Forelimb muscle (tissue), 1 donor: ENCODE results near the gene DENND10. TPM values are rescaled to one million over a fixed set of nuclear protein-coding genes. Genes with fewer than 3 reads are reported as not detected.
"Not testable (repeated sequence)": the region's sequence is repeated elsewhere in the genome, so short reads cannot be mapped to it uniquely, and the experiment has no call there.

Experiments
- DNase-seq: peaks from one replicate; pipeline ENCODE4 v3.0.0-alpha.2; 2013; ENCODE audit warnings: low read depth
- polyA plus RNA-seq: library from polyadenylated mRNA; unstranded; fragments of 120-200 nt; gene quantifications from one replicate; pipeline ENCODE4 v1.2.1, GENCODE V29; 2013; ENCODE audit not compliant: insufficient read length

DENND10 gene
- polyA plus RNA-seq, 1 donor = 28.4 TPM

DNA sequence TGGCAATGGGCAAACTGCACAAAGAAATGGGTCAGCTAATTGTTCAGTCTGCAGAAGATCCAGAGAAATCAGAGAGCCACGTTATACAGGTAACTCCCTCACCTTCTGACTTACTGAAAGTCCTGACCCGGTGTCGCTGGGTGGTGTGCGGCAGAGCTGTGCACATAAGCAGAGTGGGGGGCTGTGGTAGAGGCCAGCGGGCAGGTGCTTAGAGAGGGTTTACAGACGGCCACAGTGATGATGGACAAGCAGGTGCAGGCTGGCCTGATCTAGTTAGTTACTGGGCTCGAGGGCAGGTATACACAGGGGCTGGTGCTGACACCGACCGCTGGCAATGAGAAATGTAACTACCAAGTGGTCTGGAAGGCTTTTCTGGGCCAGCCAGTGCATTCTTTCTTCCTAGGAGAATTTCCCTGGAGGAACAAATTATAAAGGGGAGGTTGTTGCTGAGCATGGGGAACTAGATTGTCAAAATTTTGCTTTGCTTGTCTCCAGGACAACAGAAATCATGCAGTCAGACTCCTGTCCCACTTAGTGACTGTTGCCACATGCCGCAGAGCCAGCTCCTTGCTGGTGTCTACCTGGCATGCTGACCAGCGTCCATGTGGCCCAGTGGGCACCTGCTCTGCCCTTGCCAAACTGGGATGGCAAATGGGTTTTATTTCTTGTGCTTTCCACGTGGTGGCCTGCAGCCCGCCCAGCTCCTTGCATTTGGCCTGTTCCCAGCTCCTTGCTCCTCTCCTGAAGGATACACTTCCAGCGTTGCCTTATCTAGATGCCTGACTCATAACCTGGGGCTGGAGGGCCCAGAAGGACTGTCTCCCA, 28.8 kb downstream of the DENND10 start:
- DNase-seq = no peak

DNA sequence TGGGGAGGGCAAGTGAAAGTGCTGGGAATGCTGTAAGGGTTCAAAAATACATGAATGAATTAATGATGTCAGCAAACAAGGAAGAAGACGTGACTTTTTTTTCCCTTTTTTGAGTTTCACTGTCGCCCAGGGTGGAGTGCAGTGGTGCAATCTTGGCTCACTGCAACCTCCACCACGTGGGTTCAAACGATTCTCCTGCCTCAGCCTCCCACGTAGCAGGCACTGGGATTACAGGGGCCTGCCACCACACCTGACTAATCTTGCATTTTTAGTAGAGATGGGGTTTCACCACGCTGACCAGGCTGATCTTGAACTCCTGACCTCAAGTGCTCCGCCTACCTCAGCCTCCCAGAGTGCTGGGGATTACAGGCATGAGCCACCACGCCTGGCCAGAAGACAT, 30.0 kb downstream of the DENND10 start:
- no peak for DNase-seq

DNA sequence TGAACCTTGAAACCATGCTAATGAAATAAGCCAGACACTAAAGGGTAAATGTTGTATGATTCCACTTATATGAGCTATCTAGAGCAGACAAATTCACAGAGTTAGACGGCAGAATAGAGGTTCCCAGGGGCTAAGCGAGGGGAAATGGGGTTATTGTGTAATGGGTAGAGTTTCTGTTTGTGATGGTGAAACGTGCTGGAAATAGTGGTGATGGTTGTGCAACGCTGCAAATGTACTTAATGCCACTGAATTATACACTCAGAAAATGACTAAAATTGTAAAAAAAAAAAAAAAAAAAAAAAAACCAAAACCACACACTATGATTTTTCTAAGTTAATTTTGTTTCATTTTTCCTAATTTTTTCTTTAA, 31.6 kb downstream of the DENND10 start:
- no peak for DNase-seq

DNA sequence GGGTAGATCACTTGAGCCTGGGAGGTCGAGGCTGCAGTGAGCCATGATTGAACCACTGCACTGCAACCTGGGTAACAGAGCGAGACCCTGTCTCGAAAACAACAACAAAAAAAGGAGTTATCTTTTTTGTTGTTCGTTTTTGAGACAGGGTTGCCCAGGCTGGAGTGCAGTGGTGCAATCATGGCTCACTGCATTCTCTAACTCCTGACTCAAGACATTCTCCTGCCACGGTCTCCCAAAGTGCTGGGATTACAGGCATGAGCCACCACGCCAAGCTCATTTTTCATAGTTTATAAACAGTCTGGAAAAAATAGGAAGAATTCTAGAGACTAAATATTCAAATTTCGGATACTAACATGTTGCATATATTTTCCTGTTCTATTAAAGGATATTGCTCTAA, 32.2 kb downstream of the DENND10 start:
- DNase-seq = no peak

DNA sequence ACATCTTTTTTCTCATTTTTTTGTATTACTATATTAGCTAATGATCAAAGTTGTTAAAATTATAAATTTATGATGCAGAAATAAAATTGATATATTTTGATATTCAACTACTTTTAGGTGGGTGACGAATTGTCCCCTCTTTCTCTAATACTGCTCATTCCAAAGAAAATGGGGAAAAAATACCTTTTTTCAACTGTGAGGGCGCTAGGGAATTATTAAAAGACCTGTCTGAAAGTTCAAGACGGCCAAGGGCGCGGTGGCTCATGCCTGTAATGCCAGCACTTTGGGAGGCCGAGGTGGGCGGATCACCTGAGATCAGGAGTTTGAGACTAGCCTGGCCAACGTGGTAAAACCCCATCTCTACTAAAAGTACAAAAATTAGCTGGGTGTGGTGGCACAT, 34.0 kb downstream of the DENND10 start:
- DNase-seq = not testable (repeated sequence)

DNA sequence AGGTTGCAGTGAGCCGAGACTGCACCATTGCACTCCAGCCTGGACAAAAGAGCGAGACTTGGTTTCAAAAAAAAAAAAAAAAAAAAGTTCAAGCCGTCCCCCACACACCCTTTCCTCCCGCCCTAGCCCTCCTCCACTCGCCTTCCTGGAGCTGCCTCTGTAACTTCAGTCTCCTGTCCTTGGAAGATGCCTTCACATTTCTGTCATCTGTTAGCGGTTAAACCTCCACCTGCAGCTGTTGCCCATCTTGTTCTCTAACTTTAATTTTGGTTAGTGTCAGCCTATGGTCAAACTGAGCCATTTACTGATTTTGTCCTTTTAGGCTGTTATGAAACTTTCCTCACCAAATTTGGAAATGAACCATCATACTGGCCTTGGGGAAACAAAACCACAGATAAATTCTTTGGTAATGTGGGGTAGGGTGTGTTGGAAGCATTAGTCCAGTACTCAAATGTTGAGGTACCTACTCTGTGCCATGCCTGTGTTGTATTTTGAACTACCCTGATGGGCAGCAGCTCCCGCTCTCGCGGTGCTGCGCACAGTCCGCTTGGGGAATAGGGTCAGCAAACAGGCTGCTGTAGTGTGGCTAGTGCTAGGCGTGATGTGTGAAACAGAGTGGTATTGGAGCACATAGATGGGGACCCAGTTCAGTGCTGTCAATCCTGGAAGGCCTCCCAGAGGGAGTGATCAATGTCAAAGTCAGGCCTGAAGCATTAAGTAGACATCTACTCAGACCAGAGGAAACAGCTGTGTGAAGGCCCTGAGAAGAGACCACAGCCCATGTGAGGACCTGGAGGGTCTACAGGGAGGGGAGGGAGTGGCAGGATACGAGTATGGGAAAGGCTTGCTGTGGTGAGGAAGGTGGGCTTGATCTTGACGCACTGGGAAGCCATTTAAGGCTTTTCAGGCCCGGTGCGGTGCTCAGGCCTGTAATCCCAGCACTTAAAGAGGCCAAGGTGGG, 34.7 kb downstream of the DENND10 start:
- DNase-seq = no peak

DNA sequence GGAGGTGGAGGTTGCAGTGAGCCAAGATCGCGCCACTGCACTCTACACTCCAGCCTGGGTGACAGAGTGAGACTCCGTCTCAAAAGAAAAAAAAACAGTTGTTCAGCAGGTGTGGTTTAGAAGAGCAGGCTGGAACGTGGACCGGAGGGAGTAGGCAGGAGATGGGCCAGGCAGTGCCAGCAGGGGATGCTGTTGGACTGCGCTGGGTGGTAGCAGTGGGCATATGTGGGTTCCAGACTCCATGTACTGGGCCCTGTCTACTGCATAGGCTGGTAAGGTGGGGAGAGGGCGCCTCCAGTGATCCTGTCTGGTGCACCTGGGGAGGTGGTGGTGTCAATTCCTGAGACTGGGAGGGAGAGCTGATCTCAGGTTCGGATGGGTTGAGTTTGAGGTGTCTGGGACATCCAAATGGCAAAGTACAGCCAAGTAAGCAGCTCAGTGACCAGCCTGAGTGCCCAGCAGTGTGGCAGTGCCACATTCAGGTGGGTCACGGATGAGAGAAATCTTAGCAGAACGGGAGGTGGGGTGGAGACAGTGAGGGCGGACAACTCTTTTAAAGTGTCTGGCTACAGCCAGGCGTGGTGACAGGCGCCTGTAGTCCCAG, 35.7 kb downstream of the DENND10 start:
- no peak for DNase-seq

DNA sequence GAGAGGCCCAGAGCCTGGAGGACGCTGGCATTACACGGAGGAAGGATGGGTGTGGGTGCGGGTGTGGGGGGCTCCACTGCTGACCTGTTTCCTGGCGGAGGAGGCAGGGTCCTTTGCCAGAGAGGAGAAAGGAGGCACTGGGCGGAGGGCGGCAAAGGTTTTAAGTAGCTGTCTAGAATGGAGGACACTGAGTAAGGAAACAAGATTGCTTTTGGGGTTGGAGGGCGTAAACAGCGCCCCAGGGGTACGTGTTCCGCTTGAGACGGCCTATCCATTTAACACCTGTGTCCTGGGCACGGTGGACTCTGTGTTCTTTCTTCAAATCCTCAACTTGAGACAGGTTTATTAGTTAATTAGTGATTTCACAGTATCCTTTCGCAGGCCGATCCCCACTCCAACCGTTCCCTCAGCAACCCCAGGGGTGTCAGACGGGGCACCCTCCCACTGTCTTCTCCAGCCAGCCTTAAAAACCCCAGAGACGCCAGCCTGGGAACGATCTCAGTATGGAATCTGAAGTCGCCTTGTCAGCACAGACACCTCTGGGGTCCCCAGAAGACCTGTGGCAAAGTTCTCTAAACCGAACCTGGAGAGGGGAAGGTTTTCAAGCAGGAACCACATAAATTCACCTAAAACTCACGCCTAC, 36.8 kb downstream of the DENND10 start:
- DNase-seq = no peak

DNA sequence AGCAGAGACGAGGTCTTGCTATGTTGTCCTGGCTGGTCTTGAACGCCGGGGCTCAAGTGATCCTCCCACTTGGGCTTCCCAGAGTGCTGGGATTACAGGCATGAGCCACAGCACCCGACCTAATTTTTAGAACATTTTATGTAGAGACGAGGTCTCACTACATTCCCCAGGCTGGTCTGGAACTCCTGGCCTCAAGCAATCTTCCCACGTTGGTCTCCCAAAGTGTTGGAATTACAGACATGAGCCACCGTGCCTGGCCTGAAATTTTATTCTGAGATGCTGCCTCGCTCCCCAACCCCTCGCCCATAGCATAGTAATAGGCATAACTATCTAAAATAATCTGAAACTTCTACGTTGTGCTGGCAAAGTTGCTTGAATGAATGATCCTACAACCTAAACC, 39.7 kb downstream of the DENND10 start:
- DNase-seq = no peak

DNA sequence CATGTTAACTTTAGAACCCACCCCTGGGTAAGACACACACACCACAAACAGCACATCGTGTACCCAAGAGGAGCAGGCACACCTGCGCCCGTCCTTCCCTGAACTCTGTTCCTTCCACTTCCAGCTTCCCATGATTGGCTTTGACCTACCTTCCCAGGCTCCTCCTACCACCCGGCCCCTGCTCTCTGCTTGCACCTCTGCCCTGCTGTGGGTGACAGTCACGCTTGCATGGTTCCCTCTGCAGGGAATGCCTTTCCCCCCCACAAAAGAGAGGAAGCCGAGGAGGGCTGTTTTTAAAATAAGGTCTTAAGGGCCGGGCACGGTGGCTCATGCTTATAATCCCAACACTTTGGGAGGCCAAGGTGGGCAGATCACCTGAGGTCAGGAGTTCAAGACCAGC, 45.2 kb downstream of the DENND10 start:
- no peak for DNase-seq

DNA sequence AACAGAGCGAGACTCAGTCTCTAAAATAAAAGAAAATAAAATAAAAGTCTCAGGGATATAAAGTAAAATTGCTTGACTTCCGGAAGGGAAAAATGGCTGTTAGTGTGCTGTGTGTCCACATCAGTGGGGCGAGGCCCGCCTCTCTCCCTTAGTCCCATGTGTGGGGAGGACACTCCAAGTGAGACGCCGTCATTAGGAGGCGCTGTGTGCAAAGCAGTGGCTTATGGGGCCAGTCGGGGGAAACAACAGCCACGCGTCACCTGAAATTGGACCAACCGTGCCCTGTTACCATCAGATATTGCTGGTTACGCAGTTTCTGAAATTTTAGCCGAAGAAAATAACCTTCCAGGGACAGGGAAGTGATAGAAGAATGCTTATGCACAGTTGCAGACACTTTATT, 45.8 kb downstream of the DENND10 start:
- DNase-seq = no peak

DNA sequence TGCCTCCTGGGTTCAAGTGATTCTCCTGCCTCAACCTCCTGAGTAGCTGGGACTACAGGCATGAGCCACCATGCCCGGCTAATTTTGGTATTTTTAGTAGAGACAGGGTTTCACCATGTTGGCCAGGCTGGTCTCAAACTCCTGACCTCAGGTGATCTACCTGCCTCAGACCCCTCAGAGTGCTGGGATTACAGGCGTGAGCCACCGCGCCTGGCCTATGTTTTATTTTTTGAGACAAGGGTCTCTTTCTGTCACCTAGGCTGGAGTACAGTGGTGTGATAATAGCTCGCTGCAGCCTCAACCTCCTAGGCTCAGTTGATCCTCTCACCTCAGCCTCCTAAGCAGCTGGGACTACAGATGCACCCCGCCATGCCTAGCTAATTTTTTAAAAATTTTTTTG, 47.7 kb downstream of the DENND10 start:
- DNase-seq = not testable (repeated sequence)

DNA sequence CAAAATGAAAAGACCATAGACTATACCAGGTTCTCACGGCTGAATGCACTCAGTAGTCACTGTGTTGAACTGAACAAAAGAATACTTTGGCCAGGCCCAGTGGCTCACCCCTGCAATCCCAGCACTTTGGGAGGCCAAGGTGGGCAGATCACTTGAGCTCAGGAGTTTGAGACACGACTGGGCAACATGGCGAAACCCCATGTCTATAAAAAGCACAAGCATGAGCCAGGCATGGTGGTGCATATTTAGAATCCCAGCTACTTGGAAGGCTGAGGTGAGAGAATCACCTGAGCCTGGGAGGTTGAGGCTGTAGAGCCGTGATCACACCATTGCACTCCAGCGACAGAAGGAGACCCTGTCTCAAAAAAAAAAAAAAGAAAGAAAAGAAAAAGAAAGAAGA, 49.1 kb downstream of the DENND10 start:
- no peak for DNase-seq

DNA sequence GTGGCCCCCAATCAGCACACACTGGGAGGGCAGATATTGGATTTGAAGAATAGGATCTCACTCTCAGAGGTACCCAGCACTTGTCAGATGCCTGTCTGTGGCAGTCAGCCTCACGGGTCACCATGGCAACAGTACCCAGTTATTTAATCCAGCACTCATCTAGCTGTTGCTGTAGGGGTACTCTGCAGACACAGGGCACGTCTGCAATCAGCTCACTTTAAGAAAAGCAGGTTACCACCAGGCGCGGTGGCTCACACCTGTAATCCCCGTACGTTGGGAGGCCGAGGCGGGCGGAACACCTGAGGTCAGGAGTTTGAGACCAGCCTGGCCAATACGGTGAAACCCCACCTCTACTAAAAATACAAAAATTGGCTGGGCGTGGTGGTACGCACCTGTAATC, 49.7 kb downstream of the DENND10 start:
- no peak for DNase-seq

DNA sequence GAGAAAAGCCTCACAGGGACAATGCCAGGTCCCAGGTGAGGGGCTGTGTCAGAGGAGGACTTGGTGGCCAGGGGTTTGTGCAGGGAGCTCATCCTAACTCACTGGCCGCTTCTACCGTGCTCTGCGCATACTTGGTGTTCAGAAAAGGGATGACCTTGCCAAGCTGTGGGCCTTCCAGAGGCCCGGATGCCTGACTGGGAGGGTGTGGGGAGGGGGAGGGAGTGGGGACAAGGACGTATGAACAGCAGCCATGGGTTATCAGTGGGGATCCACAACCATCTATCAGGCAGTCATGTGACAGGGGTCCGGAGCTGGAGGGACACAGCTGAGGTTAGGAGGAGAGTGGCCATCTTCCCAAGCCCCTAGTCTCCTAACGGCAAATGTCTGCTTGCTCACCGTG, 55.4 kb downstream of the DENND10 start:
- no peak for DNase-seq

DNA sequence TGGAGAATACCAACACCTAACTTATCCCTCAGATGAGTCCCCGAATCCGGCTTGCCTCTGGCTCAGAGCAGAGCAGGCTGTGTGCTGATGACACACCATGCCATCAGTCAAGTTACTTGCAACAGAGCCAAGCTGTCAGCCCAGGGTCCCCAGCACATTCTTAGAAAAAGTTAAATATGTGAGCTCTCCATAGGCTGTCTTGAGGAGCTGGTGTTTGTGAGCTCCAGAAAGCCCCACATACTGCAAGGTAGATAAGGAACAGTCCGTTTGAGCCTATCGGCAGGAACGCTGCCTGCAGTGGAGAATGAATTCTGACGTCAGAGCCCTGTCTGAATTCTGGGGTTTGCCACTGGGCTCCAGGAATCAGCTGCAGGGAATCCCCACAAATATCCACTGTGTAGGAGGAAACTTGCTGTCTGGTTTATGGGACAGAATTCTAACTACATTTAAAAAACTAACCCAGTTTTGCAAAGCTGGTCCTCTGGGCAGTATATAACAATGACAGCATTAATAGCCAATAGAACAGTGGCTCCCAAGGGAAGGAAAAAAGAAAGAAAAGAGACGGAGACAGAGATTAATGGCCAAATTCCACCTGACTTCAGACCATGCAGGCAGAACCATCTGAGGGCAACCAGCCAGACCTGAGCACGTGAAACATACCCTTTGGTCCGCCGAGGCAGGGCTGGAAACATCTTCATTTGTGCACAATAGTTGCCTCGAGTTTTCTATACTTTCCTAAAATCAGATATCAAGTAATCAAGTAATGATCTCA, 58.0 kb downstream of the DENND10 start:
- DNase-seq = no peak

DNA sequence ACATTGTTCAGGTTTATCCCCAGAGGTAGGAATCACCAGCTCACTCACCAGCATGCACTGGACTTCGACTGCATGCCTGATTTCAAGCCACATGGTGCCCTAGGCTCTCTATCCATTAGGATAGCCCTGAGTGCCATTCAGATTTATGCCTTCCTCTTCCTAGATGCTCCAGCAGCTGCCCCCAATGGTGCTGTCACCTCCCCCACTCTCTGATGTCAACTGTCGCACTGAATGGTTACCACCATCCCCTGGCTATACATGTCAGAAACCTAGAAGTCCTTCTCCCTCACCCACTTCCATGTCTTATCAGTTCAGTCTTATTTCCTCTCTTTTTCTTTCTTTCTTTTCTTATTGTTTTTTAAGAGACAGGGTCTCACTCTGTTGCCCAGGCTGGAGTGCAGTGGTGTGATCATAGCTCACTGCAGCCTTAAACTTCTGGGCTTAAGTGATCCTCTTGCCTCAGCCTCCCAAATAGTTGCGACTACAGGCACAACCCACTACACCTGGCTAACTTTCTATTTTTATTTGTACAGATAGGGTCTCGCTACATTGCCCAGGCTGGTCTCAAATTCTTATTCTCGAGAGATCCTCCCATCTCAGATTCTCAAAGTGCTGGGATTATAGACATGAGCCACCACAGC, 58.7 kb downstream of the DENND10 start:
- no peak for DNase-seq

DNA sequence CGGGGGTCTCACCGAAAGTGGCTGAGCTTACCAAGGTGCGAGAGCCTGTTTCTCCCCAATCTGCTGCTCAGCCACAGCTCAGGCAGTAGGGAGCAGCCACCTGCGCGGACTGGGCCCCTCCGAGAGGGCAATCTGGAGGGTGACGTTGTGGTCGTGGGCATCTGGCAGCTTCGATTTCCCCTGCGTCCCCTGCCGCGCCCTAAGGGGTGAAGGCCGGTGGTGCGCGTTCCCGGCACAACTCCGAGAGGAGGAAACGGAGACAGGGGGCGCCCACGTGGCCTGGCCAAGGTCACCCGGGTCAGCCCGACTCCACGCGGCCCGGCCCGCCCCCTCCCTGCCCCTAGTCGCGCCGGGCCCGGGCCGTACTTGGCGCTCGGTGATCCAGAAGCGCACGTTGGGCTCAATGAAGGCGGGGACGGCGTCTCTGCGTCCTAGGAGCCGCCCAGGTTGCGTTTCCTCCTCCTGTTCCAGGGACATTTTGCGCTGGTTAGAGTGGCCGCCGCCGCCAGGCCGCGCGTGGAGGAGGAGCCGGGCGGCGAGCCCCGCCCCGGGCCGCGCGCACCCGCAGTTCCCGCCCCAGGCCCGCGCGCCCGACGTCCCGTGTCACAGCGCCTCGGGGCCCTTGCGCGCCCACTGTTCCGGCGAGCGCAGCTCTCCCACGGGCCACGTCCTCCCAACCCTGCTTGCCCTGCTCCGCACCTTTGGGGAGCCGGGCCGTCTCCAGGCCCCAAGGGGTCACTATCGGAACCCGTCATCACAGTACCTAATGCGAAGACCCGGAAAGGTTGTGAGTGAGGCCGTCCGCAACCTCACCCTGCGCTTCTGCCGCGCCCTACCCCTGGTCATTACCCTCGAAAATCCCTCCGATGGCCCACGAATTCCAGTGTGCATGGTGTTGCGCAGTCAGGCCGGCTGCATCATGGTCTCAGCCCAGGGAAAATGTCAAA, 61.5 kb downstream of the DENND10 start, which contains the start of gene SFXN4:
Gene SFXN4 (minus strand): TSS at position 544 of the 947 bp plus-strand sequence. CDS start 67 bp downstream, at position 477.
- DNase-seq = no peak

DNA sequence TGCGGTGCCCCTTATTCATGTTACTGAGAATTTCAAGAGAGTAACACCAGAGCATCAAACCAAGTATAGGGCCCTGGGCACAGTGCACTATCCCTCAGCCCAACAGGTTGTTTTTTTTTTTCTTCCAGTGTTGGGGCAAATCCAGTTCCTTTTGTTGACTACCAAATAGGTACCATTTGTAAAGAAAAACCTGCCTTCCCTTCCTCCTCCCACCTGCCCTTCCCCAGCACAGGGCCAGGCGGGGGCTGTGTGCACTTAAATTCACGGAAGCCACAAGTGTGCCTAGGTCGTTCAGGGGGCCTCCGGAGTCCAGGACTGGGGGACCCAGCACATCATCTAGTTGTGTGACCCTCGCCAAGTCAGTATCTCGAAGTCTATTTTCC, 62.2 kb downstream of the DENND10 start:
- no peak for DNase-seq
